ENCODE data around the gene SLCO4A1. TPM values are rescaled to one million over a fixed set of nuclear protein-coding genes. Genes with fewer than 3 reads are reported as not detected.

SLCO4A1 gene, protein sequence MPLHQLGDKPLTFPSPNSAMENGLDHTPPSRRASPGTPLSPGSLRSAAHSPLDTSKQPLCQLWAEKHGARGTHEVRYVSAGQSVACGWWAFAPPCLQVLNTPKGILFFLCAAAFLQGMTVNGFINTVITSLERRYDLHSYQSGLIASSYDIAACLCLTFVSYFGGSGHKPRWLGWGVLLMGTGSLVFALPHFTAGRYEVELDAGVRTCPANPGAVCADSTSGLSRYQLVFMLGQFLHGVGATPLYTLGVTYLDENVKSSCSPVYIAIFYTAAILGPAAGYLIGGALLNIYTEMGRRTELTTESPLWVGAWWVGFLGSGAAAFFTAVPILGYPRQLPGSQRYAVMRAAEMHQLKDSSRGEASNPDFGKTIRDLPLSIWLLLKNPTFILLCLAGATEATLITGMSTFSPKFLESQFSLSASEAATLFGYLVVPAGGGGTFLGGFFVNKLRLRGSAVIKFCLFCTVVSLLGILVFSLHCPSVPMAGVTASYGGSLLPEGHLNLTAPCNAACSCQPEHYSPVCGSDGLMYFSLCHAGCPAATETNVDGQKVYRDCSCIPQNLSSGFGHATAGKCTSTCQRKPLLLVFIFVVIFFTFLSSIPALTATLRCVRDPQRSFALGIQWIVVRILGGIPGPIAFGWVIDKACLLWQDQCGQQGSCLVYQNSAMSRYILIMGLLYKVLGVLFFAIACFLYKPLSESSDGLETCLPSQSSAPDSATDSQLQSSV
- total RNA-seq, result 10 to 100 TPM in 3 of 4 donors, 1 to 10 TPM in 1; 6.7 to 22.1 (median 14.4) TPM

DNA sequence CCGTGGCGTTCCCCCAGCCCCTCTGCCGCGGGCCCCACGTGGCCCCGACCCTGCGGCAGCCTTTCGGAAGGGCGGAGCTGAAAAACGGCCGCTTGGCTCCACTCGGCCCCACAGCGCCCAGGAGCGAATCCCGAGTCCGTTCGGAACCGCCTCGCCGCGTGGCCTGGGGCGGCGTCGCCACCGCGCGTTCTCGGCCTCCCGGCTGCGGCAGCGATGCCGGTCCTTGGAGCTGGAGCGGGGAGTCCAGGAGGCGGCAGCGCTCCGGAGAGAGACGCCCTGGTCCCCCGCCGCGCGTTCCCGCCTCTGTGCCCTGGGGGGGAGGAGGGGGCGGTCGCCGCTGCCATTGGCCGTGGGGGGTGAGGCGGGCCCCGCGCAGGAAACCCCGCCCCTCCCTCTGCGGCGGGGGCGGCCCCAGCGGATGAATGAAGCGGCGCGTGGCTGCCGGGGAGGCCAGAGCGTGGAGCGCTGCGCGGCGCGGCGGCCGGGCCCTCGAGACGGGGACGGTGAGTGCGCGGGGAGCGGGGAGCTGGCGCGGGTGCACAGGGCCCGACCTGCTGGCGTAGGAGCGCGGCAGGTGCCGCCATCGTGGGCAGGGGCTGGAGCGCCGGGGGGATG lies at the start of gene SLCO4A1:
Gene SLCO4A1, plus strand, starts transcription at position 453 of the 615 bp plus-strand sequence. CDS start 13,952 bp downstream, outside the sequence.
- H3K4me3 ChIP-seq, result peak within 1 kb of the TSS; percentile 42 to 78 (median 62)
- intact Hi-C loops (cut with DNase I), result no loop called here
- no CpG with 5 or more reads among the region's 82 CpGs for WGBS, 2 donors
- H3K27ac ChIP-seq, result peak within 1 kb of the TSS; percentile 76 to 93 (median 86)
- no peak for DNase-seq
- peak in 1 of 4 donors; percentile 88 for TF ChIP-seq POLR2A (IDR thresholded peaks at IDR 0.05)
- TF ChIP-seq, protein P1, sequence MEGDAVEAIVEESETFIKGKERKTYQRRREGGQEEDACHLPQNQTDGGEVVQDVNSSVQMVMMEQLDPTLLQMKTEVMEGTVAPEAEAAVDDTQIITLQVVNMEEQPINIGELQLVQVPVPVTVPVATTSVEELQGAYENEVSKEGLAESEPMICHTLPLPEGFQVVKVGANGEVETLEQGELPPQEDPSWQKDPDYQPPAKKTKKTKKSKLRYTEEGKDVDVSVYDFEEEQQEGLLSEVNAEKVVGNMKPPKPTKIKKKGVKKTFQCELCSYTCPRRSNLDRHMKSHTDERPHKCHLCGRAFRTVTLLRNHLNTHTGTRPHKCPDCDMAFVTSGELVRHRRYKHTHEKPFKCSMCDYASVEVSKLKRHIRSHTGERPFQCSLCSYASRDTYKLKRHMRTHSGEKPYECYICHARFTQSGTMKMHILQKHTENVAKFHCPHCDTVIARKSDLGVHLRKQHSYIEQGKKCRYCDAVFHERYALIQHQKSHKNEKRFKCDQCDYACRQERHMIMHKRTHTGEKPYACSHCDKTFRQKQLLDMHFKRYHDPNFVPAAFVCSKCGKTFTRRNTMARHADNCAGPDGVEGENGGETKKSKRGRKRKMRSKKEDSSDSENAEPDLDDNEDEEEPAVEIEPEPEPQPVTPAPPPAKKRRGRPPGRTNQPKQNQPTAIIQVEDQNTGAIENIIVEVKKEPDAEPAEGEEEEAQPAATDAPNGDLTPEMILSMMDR (IDR thresholded peaks at IDR 0.05), result no peak
- H3K36me3 ChIP-seq, result no peaks in the 10 kb centered on the region
- H3K4me1 ChIP-seq, result peaks cover 50 to 61% (median 50%) of the 10 kb centered on the region in 3 donors
- H3K9me3 ChIP-seq, result no peaks in the 10 kb centered on the region
- H3K27me3 ChIP-seq, result peaks cover 0 to 86% (median 2%) of the 10 kb centered on the region in 4 donors

DNA sequence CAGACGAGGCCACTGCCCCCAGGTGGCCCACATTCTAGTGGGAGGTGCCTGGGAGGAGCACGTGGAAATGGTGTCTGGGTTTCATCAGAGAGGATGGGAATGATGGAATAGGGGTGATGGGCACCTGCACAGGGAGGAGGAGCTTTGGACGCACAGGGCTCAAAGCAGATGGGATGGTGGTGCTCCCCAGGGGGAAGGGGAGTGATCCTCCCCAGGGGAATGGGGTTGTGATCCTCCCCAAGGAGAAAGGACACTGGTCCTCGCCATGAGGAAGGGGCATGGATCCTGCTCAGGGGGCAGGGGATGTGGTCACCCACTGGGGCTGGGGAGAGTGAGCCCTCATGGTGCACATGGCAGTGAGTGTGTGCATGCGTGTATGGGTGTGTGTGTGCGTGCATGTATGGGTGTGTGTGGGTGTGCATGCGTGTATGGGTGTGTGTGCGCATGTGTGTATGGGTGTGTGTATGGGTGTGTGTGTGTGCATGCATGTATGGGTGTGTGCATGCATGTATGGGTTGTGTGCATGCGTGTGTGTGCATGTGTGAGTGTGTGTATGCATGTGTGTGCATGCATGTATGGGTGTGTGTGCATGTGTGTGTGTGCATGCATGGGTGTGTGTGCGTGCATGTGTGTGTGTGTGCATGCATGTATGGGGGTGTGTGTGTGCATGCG lies 49.7 kb upstream of the SLCO4A1 start:
- TF ChIP-seq POLR2A (IDR thresholded peaks at IDR 0.05), result no peak
- TF ChIP-seq, protein P1 (IDR thresholded peaks at IDR 0.05), result no peak
- no peak for DNase-seq
- Histone ChIP-seq H3K36me3 (no peaks in the 10 kb centered on the region), H3K4me3 (no peak overlapping the region), H3K27me3 (peaks cover 0 to 90% (median 5%) of the 10 kb centered on the region in 4 donors), H3K4me1 (peaks cover 16 to 60% (median 37%) of the 10 kb centered on the region in 3 donors), H3K9me3 (no peaks in the 10 kb centered on the region), H3K27ac (no peak overlapping the region)
- WGBS, 2 donors, result 72 to 73% methylated on average over 7 to 11 of the region's 11 CpGs
- intact Hi-C loops (cut with DNase I), result no loop called here

DNA sequence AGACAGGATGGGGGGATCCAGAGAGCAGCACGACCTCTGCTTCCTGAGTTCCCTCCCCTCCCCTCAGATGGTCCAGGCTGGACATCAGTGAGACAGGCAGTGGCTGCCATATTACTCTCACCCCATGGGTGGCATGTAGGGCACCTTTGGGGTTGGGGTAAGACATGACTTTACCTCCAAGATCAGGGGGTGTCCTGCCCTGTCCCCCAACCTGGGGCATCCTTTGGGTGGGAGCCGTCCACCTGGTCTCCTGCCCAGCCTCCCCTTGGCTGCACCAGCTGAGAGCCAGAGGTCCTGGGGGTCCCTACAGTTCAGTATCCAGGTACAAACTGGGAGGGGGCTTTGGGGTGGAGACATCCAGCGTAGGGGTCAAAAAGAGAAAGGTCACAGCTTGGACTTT lies 48.7 kb upstream of the SLCO4A1 start:
- WGBS, 2 donors, result 33% methylated on average over 1 of the region's 3 CpGs; no CpG with 5 or more reads in 1 of the 2 donors
- Histone ChIP-seq H3K36me3 (no peaks in the 10 kb centered on the region), H3K27ac (no peak overlapping the region), H3K4me1 (peaks cover 19 to 58% (median 35%) of the 10 kb centered on the region in 3 donors), H3K9me3 (no peaks in the 10 kb centered on the region), H3K4me3 (no peak overlapping the region), H3K27me3 (peaks cover 0 to 90% (median 5%) of the 10 kb centered on the region in 4 donors)
- TF ChIP-seq, protein P1 (IDR thresholded peaks at IDR 0.05), result no peak
- no peak for TF ChIP-seq POLR2A (IDR thresholded peaks at IDR 0.05)
- no peak for DNase-seq
- intact Hi-C loops (cut with DNase I), result no loop called here

DNA sequence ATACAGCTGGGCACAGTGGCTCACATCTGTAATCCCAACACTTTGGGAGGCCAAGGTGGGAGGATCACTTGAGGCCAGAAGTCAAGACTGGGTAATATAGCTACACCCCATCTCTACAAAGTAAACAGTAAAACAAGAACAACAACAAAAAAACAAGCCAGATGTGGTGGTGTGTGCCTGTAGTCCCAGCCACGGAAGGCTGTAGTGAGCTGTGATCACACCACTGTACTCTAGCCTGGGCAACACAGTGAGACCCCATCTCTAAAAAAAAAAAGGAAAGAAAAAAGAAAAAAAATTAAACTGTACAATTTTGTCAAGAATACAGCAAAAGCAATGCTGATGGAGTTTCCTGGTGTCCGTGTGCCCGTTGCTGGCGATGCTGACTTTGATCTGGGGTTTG lies 47.2 kb upstream of the SLCO4A1 start:
- Histone ChIP-seq H3K9me3 (no peaks in the 10 kb centered on the region), H3K36me3 (no peaks in the 10 kb centered on the region), H3K4me1 (peaks cover 27 to 57% (median 34%) of the 10 kb centered on the region in 3 donors), H3K27ac (no peak overlapping the region), H3K27me3 (peaks cover 0 to 86% (median 5%) of the 10 kb centered on the region in 4 donors), H3K4me3 (no peak overlapping the region)
- intact Hi-C loops (cut with DNase I), result no loop called here
- TF ChIP-seq POLR2A (IDR thresholded peaks at IDR 0.05), result no peak
- TF ChIP-seq, protein P1 (IDR thresholded peaks at IDR 0.05), result no peak
- DNase-seq, result no peak
- 41 to 65% methylated on average over 4 of the region's 4 CpGs for WGBS, 2 donors

Measured in esophagus squamous epithelium (tissue), 5 donors.